Activated T-cell treated with anti-CD3 and anti-CD28 coated beads for 1 hour (primary cell): ENCODE data around the gene UBTD1.
"Not testable (repeated sequence)": the region's sequence is repeated elsewhere in the genome, so short reads cannot be mapped to it uniquely, and the experiment has no call there.

Experiments used
- DNase-seq: peaks from one replicate; pipeline ENCODE4 v3.0.0-alpha.2; 2020; ENCODE audit warnings: low read depth

The UBTD1 gene

DNA sequence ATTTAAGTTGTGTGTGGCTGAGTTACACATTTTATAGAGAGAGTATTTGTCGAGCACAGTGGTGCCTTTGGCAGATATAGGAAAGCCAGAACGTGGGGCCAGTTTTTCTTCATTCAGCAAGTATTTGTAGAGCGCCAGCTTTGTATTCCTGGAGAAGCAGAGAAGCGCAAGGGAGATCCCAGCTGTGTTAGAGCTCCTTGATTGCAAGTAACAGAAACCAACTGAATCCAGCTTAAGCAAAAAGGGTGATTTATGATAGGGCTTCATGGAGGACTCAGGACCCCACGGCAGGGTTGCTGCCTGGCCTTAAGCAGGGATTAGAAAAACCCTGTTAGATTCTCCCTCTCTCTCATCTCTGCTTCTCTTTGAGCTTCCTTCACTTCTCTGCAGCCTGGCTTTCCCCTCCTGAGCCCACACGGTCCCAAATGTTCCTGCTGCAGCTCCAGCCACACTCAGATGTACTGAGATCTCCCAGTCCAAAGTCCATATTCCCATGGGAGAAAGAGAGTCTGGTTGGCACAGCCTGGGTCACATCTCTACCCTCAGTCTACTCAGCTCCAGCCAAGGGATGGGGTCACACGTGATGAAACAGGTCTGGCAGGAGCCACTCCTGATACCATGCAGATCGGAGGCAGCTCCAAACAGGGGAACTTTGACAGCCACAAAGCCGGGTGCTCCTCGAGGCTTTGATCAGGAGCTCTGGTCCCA lies 16.7 kb downstream of the UBTD1 start:
- no peak for DNase-seq

DNA sequence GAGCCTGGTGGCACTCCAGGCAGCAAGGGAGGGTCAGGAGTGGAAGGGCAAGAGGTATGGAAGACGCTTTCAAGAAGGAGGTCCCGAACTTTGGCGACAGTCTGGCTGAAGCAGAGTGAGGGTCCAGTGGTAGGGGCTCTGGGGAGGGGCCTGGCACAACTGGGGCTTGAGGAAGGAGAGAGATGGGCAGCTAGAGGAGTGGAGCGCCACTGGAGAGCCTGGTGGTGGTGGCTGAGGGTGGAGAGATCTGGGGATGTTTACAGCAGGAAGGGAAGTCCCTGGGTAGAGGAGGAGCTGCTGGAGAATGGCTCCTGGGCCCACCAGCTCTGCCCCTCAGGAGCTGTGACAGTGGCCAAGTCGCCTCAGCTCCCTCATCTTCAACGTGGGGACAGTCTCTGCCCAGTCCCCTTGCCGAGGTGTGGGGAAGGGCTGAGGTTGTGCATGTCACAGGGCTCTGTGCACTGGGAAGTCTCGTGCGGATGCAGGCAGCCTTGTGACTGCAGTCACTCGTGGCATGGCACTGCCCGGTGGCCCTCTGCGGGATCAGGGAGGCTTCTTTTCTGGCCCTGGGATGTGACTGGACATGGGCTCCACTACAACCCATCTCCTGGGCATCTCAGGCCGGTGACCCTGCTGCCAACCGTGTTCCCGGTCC lies 18.5 kb downstream of the UBTD1 start:
- DNase-seq, result no peak

GRCh38 chr10:97517778-97518300 lies 19.1 kb downstream of the UBTD1 start:
- no peak for DNase-seq

DNA sequence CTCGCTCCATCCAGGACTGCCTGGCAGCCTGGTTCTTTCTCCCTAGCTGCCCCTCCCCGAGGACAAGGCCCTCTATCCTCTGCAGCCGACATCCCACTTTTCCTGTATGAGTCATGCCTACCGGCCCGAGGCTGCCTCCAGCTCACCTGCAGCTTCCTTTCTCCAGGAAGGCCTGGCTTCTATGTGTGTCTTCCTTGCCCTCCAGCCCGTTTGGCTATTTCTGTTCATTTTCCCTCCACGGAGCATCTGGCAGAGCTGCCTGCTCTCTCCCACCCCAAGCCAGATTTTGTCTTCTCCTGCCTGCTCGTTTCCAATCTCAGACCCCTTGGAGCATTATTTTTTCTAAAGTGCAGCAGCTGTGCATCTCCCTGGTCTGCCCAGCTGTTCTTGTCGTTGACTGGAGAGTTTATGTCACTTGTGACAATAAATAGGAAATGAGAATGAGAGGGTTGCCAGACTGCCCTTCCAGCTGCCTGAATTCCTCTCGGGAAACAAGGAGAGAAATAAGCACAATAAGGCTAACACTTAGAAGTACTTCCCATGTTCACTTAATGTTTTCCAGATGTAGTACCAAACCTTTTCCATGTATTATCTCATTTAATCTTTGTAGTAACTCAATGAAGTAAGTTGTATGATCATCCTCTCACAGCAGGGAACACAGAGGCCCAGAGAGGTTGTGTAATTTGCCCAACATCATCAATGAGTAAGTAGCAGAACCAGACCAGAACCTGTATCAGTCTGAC lies 19.7 kb downstream of the UBTD1 start:
- DNase-seq, result no peak

DNA sequence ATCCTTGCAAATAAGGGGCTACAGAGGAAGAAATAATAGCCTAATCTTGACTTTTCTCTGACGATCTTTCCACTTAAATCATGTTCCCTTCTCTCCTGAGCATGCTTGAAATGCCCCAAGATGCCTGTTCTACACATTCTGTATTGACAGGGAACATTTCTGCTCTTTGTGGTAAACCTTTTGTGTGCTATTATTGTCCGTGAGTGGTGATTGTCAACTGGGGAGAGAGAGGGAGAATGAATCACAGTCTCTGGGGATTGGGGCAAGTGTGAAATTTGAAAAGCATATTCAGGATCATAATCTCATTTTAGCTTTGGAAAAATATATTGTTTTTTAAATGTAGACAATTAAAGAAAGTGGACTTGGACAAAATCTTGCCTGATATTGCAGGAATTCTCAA lies 20.6 kb downstream of the UBTD1 start:
- no peak for DNase-seq

- DNase-seq, result no peak
These were observed 21.8 kb downstream of the UBTD1 start for GRCh38 chr10:97520520-97520919.

- no peak for DNase-seq
These were observed 22.4 kb downstream of the UBTD1 start for GRCh38 chr10:97520978-97521761.

- no peak for DNase-seq
These were observed 23.3 kb downstream of the UBTD1 start for GRCh38 chr10:97522071-97522470.

- DNase-seq, result no peak
These were observed 24.2 kb downstream of the UBTD1 start for GRCh38 chr10:97522937-97523336.

DNA sequence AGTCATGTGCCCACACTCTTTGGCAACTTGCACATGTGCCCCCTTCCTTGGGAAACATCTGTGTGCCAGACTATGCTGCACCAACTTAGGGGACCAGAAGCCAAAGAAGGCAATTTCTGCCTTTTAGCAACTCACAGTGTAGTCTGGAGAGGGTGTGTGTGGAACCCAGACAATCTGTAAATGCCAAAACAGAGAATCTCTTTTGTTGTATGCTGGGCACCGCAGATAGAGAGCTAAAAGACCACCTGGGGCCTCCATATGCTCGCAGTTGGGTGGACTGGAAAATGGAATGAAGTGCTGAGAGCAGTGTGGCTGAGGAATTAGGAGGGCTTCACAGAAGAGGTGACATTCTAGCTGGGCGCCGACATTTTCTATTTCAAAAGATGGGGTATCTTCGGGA lies 26.4 kb downstream of the UBTD1 start:
- no peak for DNase-seq

DNA sequence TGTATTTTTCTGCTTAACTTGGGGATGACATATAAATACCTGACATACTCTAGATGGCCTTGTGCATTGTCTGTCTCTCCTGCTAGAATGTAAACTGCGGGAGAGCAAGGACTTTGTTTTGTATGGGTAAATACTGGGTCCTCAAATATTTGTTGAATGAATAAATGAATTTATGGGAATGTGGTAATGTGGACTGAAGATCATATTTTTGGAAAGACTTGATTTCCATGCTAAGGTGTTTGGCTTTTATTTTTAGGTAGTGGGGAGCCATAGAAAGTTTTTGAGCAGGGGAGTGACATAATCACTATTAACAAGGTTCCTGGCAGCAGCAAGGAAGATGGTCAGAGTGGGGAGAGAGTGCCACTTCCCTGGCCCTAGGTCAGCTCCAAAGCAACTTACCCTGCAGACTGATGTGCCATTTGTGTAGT lies 27.0 kb downstream of the UBTD1 start:
- DNase-seq, result no peak

GRCh38 chr10:97528876-97529275 lies 30.2 kb downstream of the UBTD1 start:
- not testable (repeated sequence) for DNase-seq

GRCh38 chr10:97529685-97530465 lies 31.2 kb downstream of the UBTD1 start:
- no peak for DNase-seq

GRCh38 chr10:97531401-97531986 lies 32.8 kb downstream of the UBTD1 start:
- no peak for DNase-seq

DNA sequence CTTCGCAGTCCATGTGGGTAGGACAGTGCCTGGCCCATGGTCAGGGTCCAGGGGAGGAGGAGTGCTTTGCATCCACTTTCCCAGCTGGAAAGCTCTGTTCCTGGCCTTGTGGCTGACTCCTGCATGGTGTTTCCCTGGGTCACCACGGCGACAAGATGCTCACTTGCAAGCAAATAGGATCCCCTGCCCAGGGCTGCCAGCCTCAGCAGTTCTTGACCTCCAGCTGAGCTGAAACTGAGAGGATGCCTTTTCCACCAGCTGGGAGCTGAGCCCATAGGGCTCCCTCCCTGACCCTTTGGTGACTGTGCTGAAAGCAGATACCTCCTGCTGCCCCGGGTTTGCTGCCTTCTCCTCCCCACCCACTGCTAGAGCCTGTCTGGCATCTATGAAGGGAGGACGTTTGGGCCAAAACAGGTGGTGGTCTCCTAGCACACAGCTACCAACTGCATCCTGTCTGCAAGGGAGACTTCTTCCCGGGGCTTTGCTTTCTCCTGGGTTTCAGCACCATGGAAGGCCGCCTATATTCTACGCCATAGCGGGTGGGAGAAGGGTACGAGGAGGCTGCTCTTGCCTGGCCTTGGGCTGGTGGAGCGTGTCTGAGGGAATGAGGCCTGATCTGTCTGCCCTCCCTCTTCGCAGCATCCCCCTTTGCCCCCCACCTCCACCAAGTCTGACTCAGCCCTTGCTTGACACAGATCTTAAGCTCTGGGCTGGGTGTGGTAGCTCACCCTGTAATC lies 34.4 kb downstream of the UBTD1 start:
- no peak for DNase-seq

GRCh38 chr10:97533888-97534287 lies 35.2 kb downstream of the UBTD1 start:
- no peak for DNase-seq

DNA sequence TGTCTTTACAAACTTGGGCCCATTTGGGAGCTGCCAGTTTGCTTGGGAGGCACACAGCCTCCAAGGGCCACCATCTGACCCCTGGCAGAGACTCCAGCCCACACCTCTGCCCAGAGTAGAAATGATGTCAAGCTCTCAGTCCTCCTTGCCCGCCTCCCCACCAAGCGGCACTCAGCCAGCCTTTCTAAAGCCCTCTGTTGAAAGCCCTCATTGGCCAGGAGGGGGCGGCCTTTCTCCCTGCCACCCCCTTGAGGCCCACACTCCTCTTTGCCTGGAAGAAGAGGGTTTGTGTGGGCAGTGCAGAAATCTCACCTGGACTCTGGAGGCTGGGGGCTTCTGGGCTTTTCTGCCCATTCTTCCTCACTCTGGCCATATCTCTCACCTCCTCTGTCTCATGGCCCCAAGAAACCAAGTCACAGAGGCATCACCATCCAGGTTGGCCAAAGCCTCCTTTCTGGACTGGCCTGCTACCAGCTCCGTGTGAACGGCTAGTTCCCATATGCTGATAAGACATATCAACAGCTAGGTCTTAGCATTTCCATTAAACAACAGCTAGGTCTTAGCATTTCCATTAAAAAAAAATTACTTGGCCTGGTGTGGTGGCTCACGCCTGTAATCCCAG lies 36.1 kb downstream of the UBTD1 start:
- DNase-seq, result peak; percentile 16

GRCh38 chr10:97537186-97537869 lies 38.6 kb downstream of the UBTD1 start:
- no peak for DNase-seq

GRCh38 chr10:97538411-97538810 lies 39.7 kb downstream of the UBTD1 start:
- no peak for DNase-seq
